ENCODE data around the gene DYNC1I2. TPM values are rescaled to one million over a fixed set of nuclear protein-coding genes. Genes with fewer than 3 reads are reported as not detected.

DYNC1I2 gene
- total RNA-seq, 1 donor from 2014 or later: 69.5 TPM

DNA sequence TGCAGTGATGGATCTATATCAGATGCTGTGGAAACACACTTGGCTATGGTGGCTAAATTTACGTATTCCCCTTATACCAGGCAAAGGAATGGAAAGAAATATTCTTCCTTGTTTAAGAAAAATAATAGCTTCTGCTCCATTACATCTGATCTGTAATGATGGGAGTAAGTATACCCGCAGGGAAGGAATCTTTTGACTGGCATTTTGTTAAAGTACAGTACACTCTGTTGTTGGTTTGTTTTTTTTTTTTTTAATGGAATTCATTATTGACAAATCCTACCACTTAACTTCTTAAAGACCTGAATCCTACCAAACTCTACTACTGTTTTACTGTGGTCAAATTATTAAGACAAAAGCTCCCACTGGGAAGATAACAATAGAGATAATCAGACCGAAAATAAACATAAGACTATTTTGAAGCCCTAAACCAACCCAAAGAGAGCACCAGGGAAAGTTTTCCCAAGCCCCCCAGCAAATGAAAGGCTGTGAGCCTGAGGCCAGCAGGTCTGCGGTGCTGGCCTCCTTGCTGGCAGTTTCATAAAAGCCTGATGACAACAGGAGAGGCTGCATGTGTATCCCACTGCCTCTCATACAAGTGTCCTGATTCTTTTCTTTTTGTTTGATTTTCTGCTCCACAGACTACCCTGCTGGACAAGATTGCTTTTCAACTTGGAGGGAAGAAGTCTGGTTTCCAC is 105.8 kb downstream of the DYNC1I2 start:
- Mint-ChIP-seq H3K4me1 (ENCODE audit: low read depth) (peaks cover 15% of the 10 kb centered on the region), H3K36me3 (ENCODE audit: low read depth) (peaks cover 37% of the 10 kb centered on the region), H3K9me3 (no peaks in the 10 kb centered on the region), H3K4me3 (ENCODE audit: low read depth) (no peak overlapping the region), H3K27ac (no peak overlapping the region), H3K27me3 (ENCODE audit: low read depth) (no peaks in the 10 kb centered on the region)
- intact Hi-C loops (cut with micrococcal nuclease): loop anchor here (5.0 to 10.0 kb wide), 2 partner anchors 68 to 84 kb away; no protein-coding TSS in a partner anchor
- DNase-seq (ENCODE audit: low spot score): no peak

DNA sequence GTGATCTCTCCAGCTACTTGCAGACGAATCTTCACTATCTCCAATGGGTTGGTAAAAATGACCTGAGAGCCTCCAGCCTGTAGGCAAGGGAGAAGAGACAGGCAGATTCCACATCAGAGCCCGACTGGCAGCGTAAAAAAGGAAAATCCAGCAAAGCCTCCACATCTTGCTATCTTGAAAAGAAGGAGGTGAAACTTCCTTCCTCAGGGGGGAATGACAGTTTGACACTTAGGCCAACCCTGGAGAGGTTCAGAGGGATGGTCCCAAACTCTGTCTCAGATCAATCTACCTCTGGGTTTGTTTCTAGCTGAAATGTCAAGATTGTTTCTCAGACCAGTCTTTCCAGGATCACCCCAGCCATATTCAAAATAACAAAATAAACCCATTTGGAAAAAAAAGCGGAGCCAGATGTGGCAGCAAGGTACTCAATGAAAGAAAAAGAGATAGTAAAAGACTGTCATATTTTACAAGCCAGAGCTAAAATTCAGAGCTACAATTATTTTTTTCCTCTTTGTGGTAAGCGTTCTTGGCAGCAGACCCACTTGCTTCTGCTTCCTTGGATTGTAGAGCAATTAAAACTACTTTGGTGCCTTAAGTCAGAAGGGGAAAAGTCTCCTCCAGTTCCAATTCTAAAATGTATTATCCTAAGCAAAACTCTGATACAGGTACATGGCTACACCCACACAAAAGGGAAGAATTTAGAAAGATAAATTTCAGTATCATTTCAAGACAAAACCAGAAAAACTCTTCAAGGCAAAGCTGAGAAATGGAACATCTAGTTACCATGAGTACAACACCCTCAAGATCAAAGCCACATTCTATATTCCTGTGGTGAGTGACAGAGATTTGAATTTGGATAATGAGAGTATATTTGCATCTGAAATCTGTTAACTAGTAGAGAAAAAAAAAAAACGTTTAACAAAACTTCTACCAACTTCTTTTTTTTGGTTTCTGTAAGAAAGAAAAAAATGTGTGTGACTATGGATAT is 106.7 kb downstream of the DYNC1I2 start:
- no peak overlapping the region for H3K4me3 Mint-ChIP-seq (ENCODE audit: low read depth)
- intact Hi-C loops (cut with micrococcal nuclease): loop anchor here (5.0 to 10.0 kb wide), 2 partner anchors 69 to 83 kb away; no protein-coding TSS in a partner anchor
- peaks cover 38% of the 10 kb centered on the region for H3K36me3 Mint-ChIP-seq (ENCODE audit: low read depth)
- H3K9me3 Mint-ChIP-seq: no peaks in the 10 kb centered on the region
- peak overlapping the region; percentile 38 for H3K27ac Mint-ChIP-seq
- no peaks in the 10 kb centered on the region for H3K27me3 Mint-ChIP-seq (ENCODE audit: low read depth)
- no peak for DNase-seq (ENCODE audit: low spot score)
- H3K4me1 Mint-ChIP-seq (ENCODE audit: low read depth): peaks cover 22% of the 10 kb centered on the region

DNA sequence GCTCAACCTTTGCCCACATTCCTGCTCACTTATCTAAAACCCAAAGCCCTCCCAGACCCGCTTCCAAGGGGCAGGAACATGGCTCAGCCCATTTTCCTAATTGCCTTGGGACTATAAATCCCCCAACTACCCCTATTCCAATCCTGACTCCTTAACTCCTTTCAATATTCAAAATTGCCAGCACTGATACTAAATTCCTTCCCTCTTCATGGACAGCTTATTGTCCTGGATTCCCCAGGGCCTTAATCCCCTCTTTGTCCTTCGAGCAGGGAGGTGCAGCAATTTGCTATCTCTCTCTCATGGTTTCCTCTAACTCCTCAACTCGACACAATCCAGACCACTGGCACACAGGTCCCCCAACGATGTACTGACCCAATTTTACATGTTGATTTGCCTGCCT is 107.6 kb downstream of the DYNC1I2 start:
- no peaks in the 10 kb centered on the region for H3K27me3 Mint-ChIP-seq (ENCODE audit: low read depth)
- H3K9me3 Mint-ChIP-seq: no peaks in the 10 kb centered on the region
- no peak for DNase-seq (ENCODE audit: low spot score)
- no peak overlapping the region for H3K27ac Mint-ChIP-seq
- peaks cover 38% of the 10 kb centered on the region for H3K36me3 Mint-ChIP-seq (ENCODE audit: low read depth)
- no peak overlapping the region for H3K4me3 Mint-ChIP-seq (ENCODE audit: low read depth)
- intact Hi-C loops (cut with micrococcal nuclease): loop anchor here (5.0 to 10.0 kb wide), 2 partner anchors 70 to 82 kb away; no protein-coding TSS in a partner anchor
- H3K4me1 Mint-ChIP-seq (ENCODE audit: low read depth): peaks cover 23% of the 10 kb centered on the region

Other genes starting within 250 kb of the DYNC1I2 start
- gene CYBRD1, start 165.0 kb upstream of the DYNC1I2 start, total RNA-seq: 5.7 and 8.0 TPM in 2 replicates
- gene SLC25A12, start 206.8 kb downstream of the DYNC1I2 start, total RNA-seq: 27.2 and 27.3 TPM in 2 replicates
- 67.4 and 70.1 TPM in 2 replicates for gene HAT1, start 235.0 kb downstream of the DYNC1I2 start, total RNA-seq

All from activated T-helper 2 cell treated with anti-CD3 and anti-CD28 coated beads, Interferon-gamma antibody, Interleukin-2, Interleukin-4, amounts not matched to agents 10 μg/mL and 5 μg/mL and 100 μg/mL, durations not matched to agents 14 hours and 24 hours and 36 hours (primary cell).